GOT3 (cell line): ENCODE measurements around the gene TFB2M.

Experiments
- DNase-seq: peaks from one replicate; lab custom pipeline; 2025; ENCODE audit warnings: mixed read lengths; lab: John Stamatoyannopoulos, UW

Gene TFB2M

GRCh38 chr1:246513619-246514343 lies 52.3 kb downstream of the TFB2M start:
- DNase-seq, result no peak

DNA sequence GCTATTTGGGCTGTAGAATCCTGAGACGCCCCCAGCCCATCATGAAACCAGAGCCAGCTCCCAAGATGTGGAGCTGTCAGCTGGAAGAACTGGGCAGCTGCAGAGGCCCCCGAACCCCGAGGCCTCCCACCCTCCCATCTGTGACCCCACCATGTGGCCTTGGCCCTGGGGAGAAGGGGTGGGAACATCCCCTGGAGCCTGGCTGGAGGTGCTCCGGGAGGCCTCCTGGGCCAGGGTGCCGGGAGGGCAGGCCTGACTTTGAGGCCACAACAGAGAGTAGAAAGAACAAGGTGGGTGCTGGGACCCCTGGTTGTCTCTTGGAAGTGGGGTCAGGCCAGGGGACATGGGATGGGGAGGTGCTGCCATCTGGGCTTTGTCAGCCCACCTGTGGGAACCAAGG lies 53.0 kb downstream of the TFB2M start:
- no peak for DNase-seq

GRCh38 chr1:246512635-246513034 lies 53.4 kb downstream of the TFB2M start:
- DNase-seq, result no peak

GRCh38 chr1:246512230-246512629 lies 53.8 kb downstream of the TFB2M start:
- DNase-seq, result no peak

DNA sequence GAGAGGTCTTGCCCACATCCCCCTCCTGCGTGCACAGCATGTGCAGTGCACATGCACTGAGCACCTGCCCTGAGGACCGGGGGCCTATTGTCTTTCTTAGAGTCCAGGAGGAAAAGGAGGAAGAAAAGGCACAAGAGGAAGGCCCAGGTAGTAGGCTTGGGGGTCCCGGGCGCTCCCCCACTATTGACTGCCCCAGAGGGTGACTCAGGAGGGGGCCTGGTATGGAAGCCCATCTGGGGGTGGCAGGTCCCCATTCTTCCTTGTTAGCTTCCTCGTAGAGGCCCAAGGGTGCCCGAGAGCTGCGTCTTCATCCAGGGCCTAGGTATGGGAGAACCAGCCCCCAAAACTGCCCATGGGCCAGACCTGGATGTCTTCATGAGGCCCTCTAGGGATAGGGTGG lies 54.9 kb downstream of the TFB2M start:
- no peak for DNase-seq

DNA sequence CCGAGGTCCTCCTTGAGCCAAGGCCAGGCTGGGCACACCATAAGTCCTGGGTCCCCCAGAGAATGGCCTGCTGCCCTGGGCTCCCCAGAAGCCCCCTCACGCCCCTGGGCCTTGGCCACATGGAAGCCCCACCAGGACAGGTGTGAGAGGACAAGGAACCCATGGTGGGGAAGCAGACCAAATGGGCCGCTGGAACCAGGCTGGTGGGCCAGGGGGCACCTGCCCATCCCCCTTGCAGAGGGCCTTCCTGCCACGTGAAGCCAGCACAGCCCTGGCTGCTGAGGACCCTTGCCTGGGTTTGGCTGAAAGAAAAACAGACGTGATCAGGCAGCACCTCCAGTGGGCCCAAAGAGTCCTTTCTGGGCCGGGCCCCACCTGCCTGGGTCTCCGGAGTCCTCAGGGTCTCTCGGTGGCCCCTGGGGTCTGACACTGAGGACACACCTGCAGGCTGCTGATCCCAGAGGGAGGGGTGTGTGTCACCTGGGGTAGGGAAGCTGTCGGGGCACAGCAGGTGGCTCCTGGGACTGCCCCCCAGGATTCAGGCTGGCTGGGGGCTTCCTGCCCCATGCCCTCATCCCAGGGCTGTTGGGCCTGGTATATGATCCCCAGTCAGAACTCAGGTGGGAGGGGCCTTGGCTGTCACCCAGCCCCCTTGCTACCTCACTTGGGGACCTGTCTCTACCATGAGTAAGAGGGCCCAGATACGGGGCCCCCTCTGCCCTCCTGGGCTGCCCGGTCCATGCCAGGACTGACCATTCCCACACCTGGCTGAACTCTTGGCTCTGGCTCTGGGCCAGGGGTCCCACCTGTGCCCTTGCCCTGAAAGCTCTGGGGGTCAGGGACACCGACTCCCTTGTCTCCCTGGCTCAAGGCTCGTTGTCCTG lies 55.7 kb downstream of the TFB2M start:
- DNase-seq, result no peak

DNA sequence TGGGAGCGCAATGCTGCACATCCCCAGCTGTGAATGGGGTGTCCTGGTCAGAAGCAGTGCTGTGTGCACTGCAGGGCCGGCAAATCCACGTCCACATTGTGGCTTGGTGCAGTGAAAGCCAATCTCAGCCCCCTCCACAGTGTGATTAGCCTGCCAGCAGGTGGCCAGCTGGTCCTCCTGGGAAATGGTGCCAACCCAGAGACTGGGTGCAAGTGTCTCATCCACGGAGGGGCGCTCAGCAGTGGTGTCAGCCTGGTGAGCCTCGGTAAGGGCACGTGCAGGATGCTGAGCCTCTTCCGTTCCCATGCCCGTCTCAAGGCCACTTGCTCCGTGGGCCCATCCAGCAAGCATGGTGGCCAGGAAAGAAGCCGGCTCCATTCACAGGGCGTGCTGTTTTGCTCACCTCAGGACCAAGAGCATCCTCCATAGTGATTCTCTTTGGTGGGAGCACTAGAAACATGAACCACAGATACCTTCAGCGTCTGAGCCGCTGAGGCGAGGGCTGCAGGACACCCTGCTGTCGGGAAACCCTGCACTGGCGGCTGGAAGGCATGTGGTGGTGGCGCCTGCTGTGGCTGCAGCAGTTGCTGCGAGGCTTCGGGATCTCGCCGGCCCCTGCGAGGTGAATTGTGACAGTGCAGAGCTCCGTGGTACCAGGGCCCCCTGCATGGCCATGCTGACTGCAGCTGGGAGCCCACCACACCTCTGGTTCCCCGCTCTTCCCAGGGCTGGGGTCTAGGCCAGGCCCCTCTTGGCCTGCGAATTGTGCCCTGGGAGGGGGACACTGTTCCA lies 57.0 kb downstream of the TFB2M start:
- DNase-seq, result no peak

DNA sequence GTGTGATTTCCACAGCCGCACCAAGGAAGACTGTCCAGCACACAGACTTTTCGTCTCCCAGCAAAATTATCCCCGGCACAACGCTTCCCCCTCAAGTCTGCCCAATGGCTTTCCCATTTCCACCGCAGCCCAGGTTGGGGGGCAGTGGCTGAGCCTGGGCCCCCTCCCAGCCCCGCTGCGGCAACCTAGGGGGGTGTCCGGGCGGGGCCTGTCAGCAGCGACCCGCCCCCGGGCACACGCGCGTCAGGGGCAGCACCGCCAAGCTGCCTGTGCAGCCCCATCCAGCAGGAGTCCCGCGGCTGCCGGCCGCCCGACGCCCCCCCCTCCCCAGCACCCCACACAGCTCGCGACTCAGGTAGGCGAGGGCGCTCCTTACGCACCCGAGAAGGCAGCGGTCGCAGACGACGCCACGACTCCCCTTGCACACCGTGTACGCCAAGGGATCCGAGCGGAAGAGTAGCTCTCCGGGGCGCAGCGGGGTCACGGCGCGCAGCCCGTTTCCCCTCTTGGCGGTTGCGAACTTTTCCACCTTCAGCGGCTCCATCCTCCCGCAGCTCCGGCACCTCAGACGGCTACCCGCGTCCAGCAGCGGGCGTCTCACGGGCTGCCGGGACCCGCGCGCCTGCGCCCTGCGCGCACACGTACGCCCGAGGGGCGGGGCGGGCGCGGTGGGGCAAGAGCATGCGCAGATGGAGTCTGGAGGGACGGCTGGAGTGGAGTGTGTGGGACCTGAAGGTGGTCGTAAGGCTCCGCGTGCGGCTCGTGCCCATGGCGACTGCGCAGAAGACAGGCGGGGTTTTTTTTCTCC lies 59.2 kb downstream of the TFB2M start, which contains the start of gene SMYD3:
Gene SMYD3, minus strand, starts transcription at position 606 of the 808 bp plus-strand sequence.
- DNase-seq, result peak; percentile 30

GRCh38 chr1:246506367-246506673 lies 59.7 kb downstream of the TFB2M start:
- DNase-seq, result no peak

DNA sequence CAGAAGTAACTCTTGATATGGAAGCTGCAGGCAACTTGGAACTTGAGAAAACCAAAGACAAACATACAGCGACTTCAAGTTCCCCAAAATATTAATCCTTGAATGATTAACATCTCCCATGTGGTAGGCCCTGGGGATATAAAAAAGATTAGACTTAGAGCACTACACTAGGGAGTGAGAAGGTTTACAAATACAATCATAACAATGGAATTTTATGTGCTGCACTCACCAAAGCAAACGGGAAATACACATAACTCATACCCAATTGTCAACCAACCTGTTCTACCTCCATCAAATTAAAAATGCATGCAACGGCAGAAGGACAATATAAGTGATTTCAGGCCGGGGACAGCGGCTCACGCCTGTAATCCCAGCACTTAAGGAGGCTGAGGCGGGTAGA lies 62.7 kb downstream of the TFB2M start:
- no peak for DNase-seq

DNA sequence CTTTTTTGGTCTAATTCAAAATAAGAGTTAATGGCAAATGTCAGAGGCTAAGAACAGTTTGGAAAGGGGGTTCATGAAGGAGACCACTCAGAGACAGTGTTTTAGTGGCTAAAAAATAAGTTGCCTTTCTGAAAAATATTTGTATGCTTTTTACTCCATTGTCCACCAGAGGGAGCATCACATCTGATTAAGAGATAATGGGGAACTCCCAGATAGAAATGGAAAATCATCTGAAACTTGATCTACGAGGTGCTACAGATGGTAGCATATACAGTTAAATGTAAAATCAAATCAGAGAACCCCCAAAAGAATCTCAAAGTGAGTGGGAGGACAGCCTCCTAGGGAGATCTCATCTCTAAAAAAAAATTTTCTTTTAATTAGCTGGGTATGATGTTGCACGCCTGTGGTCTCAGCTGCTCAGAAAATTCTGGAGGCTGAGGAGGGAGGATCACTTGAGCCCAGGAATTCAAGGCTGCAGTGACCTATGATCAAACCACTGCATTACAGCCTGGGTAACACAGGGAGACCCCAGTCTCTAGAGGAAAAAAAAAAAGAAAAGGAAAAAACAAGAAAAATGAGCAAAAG lies 68.6 kb downstream of the TFB2M start:
- DNase-seq, result no peak

GRCh38 chr1:246492611-246493245 lies 73.3 kb downstream of the TFB2M start:
- DNase-seq, result peak; percentile 27

GRCh38 chr1:246491551-246492053 lies 74.5 kb downstream of the TFB2M start:
- no peak for DNase-seq
